ENCODE data around the gene CSHL1.
"Not testable (repeated sequence)": the region's sequence is repeated elsewhere in the genome, so short reads cannot be mapped to it uniquely, and the experiment has no call there.

CSHL1 gene

GRCh38 chr17:63939884-63940283, 28.8 kb upstream of the CSHL1 start:
- no peak for DNase-seq

- DNase-seq, result no peak
Observed at GRCh38 chr17:63939401-63939800, 28.3 kb upstream of the CSHL1 start.

- no peak for DNase-seq
Observed at GRCh38 chr17:63937920-63938319, 26.9 kb upstream of the CSHL1 start.

GRCh38 chr17:63937319-63937718, 26.3 kb upstream of the CSHL1 start:
- DNase-seq, result no peak

- no peak for DNase-seq
Observed at GRCh38 chr17:63934183-63935112, 23.4 kb upstream of the CSHL1 start.

- no peak for DNase-seq
Observed at GRCh38 chr17:63933598-63933997, 22.5 kb upstream of the CSHL1 start.

GRCh38 chr17:63932721-63933120, 21.7 kb upstream of the CSHL1 start:
- no peak for DNase-seq

- no peak for DNase-seq
Observed at GRCh38 chr17:63931981-63932561, 21.0 kb upstream of the CSHL1 start, which contains the start of gene CD79B. CD79B (minus strand) TSS chr17:63932331; CDS start chr17:63932261, 70 bp downstream.

- peak; percentile 57 for DNase-seq
Observed at GRCh38 chr17:63930951-63931575, 20.0 kb upstream of the CSHL1 start.

- no peak for DNase-seq
Observed at GRCh38 chr17:63929860-63930766, 19.1 kb upstream of the CSHL1 start.

GRCh38 chr17:63928966-63929695, 18.1 kb upstream of the CSHL1 start:
- DNase-seq, result no peak

GRCh38 chr17:63928172-63928666, 17.2 kb upstream of the CSHL1 start:
- no peak for DNase-seq

- DNase-seq, result no peak
Observed at GRCh38 chr17:63927464-63928171, 16.6 kb upstream of the CSHL1 start.

GRCh38 chr17:63926164-63926563, 15.1 kb upstream of the CSHL1 start:
- DNase-seq, result no peak

GRCh38 chr17:63925615-63926014, 14.6 kb upstream of the CSHL1 start:
- DNase-seq, result no peak

- DNase-seq, result not testable (repeated sequence)
Observed at GRCh38 chr17:63922402-63922801, 11.3 kb upstream of the CSHL1 start.

- not testable (repeated sequence) for DNase-seq
Observed at GRCh38 chr17:63920779-63921178, 9.7 kb upstream of the CSHL1 start.

GRCh38 chr17:63920050-63920449, 9.0 kb upstream of the CSHL1 start:
- DNase-seq, result not testable (repeated sequence)

- peak; percentile 79 for DNase-seq
Observed at GRCh38 chr17:63919311-63919723, 8.3 kb upstream of the CSHL1 start.

GRCh38 chr17:63918789-63919305, 7.8 kb upstream of the CSHL1 start, which contains the start of gene GH1:
GH1 (minus strand) TSS chr17:63918839; CDS start chr17:63918776, 63 bp downstream.
- DNase-seq, result not testable (repeated sequence)

GRCh38 chr17:63918305-63918704, 7.2 kb upstream of the CSHL1 start:
- no peak for DNase-seq

All from CD4-positive, alpha-beta T cell treated with Interleukin-4 for 4 hours (primary cell).